ENCODE data around the gene ICAM1. TPM values are rescaled to one million over a fixed set of nuclear protein-coding genes. Genes with fewer than 3 reads are reported as not detected.
"Not testable (repeated sequence)": the region's sequence is repeated elsewhere in the genome, so short reads cannot be mapped to it uniquely, and the experiment has no call there.

The ICAM1 gene
- total and polyA plus RNA-seq, 4 donors = 4.0 to 43.6 (median 23.6) TPM

- Histone ChIP-seq H3K27me3 (ENCODE audit: control insufficient read depth in 1 of 2, insufficient read depth in 2 of 2, low read length in 1 of 2) (no peaks in the 10 kb centered on the region), H3K4me3 (ENCODE audit: low read length in 2 of 2) (no peak overlapping the region), H3K9me3 (ENCODE audit: control insufficient read depth, low read length) (no peaks in the 10 kb centered on the region), H3K4me1 (ENCODE audit: control insufficient read depth in 1 of 2, insufficient read depth in 2 of 2, low read length in 2 of 2) (no peaks in the 10 kb centered on the region), H3K27ac (ENCODE audit: low read depth in 1 of 2, low read length in 2 of 2) (no peak overlapping the region), H3K36me3 (ENCODE audit: control insufficient read depth in 1 of 2, insufficient read depth in 2 of 2, low read length in 1 of 2) (no peaks in the 10 kb centered on the region)
- intact Hi-C loops (cut with DNase I) = no loop called here
- DNase-seq (no peak), ATAC-seq (ENCODE audit: low FRiP score) (no peak)
- 82 to 93% methylated on average over 5 of the region's 5 CpGs for WGBS, 2 donors
Measured at GRCh38 chr19:10228393-10228792, 42.5 kb upstream of the ICAM1 start.

GRCh38 chr19:10228920-10229319 is 42.0 kb upstream of the ICAM1 start:
- DNase-seq (no peak), ATAC-seq (ENCODE audit: low FRiP score) (no peak)
- Histone ChIP-seq H3K4me3 (ENCODE audit: low read length in 2 of 2) (no peak overlapping the region), H3K27me3 (ENCODE audit: control insufficient read depth in 1 of 2, insufficient read depth in 2 of 2, low read length in 1 of 2) (no peaks in the 10 kb centered on the region), H3K9me3 (ENCODE audit: control insufficient read depth, low read length) (no peaks in the 10 kb centered on the region), H3K4me1 (ENCODE audit: control insufficient read depth in 1 of 2, insufficient read depth in 2 of 2, low read length in 2 of 2) (no peaks in the 10 kb centered on the region), H3K36me3 (ENCODE audit: control insufficient read depth in 1 of 2, insufficient read depth in 2 of 2, low read length in 1 of 2) (no peaks in the 10 kb centered on the region), H3K27ac (ENCODE audit: low read depth in 1 of 2, low read length in 2 of 2) (no peak overlapping the region)
- WGBS, 2 donors = 78 to 85% methylated on average over 2 of the region's 2 CpGs
- intact Hi-C loops (cut with DNase I) = no loop called here

- DNase-seq (peak; percentile 79 to 87), ATAC-seq (ENCODE audit: low FRiP score) (peak; percentile 34)
- Histone ChIP-seq H3K9me3 (ENCODE audit: control insufficient read depth, low read length) (no peaks in the 10 kb centered on the region), H3K27me3 (ENCODE audit: control insufficient read depth in 1 of 2, insufficient read depth in 2 of 2, low read length in 1 of 2) (no peaks in the 10 kb centered on the region), H3K4me3 (ENCODE audit: low read length in 2 of 2) (peak overlapping the region; percentile 44 to 77), H3K36me3 (ENCODE audit: control insufficient read depth in 1 of 2, insufficient read depth in 2 of 2, low read length in 1 of 2) (no peaks in the 10 kb centered on the region), H3K27ac (ENCODE audit: low read depth in 1 of 2, low read length in 2 of 2) (no peak overlapping the region), H3K4me1 (ENCODE audit: control insufficient read depth in 1 of 2, insufficient read depth in 2 of 2, low read length in 2 of 2) (no peaks in the 10 kb centered on the region)
- intact Hi-C loops (cut with DNase I) = no loop called here
- WGBS, 2 donors = 0 to 1% methylated on average over 65 to 70 of the region's 70 CpGs
Measured at GRCh38 chr19:10230173-10230860, 40.6 kb upstream of the ICAM1 start.

GRCh38 chr19:10230861-10231611 is 39.9 kb upstream of the ICAM1 start, which contains the start of gene S1PR2:
S1PR2 (minus strand) TSS chr19:10231331; CDS start chr19:10224905, 6,426 bp downstream.
- Histone ChIP-seq H3K4me1 (ENCODE audit: control insufficient read depth in 1 of 2, insufficient read depth in 2 of 2, low read length in 2 of 2) (no peaks in the 10 kb centered on the region), H3K4me3 (ENCODE audit: low read length in 2 of 2) (peak within 1 kb of the TSS; percentile 44 to 77), H3K27me3 (ENCODE audit: control insufficient read depth in 1 of 2, insufficient read depth in 2 of 2, low read length in 1 of 2) (no peaks in the 10 kb centered on the region), H3K9me3 (ENCODE audit: control insufficient read depth, low read length) (no peaks in the 10 kb centered on the region), H3K36me3 (ENCODE audit: control insufficient read depth in 1 of 2, insufficient read depth in 2 of 2, low read length in 1 of 2) (no peaks in the 10 kb centered on the region), H3K27ac (ENCODE audit: low read depth in 1 of 2, low read length in 2 of 2) (no peak within 1 kb of the TSS)
- DNase-seq (peak; percentile 85 to 93), ATAC-seq (ENCODE audit: low FRiP score) (peak; percentile 82)
- 0 to 1% methylated on average over 49 to 73 of the region's 73 CpGs for WGBS, 2 donors
- intact Hi-C loops (cut with DNase I) = no loop called here

- 79 to 83% methylated on average over 8 of the region's 8 CpGs for WGBS, 2 donors
Measured at GRCh38 chr19:10231612-10232228, 39.2 kb upstream of the ICAM1 start.

GRCh38 chr19:10233946-10234345 is 37.0 kb upstream of the ICAM1 start:
- H3K27ac ChIP-seq (ENCODE audit: low read depth in 1 of 2, low read length in 2 of 2) = no peak overlapping the region
- no peaks in the 10 kb centered on the region for H3K36me3 ChIP-seq (ENCODE audit: control insufficient read depth in 1 of 2, insufficient read depth in 2 of 2, low read length in 1 of 2)
- DNase-seq (no peak), ATAC-seq (ENCODE audit: low FRiP score) (no peak)
- H3K27me3 ChIP-seq (ENCODE audit: control insufficient read depth in 1 of 2, insufficient read depth in 2 of 2, low read length in 1 of 2) = no peaks in the 10 kb centered on the region
- WGBS, 2 donors = 67 to 69% methylated on average over 4 of the region's 4 CpGs
- intact Hi-C loops (cut with DNase I) = no loop called here
- no peaks in the 10 kb centered on the region for H3K4me1 ChIP-seq (ENCODE audit: control insufficient read depth in 1 of 2, insufficient read depth in 2 of 2, low read length in 2 of 2)
- H3K4me3 ChIP-seq (ENCODE audit: low read length in 2 of 2) = no peak overlapping the region
- no peaks in the 10 kb centered on the region for H3K9me3 ChIP-seq (ENCODE audit: control insufficient read depth, low read length)

More at GRCh38 chr19:10231612-10232228, 39.2 kb upstream of the ICAM1 start:
- intact Hi-C loops (cut with DNase I) = no loop called here
- DNase-seq (no peak), ATAC-seq (ENCODE audit: low FRiP score) (no peak)
- no peaks in the 10 kb centered on the region for H3K36me3 ChIP-seq (ENCODE audit: control insufficient read depth in 1 of 2, insufficient read depth in 2 of 2, low read length in 1 of 2)
- peak overlapping the region; percentile 44 to 77 for H3K4me3 ChIP-seq (ENCODE audit: low read length in 2 of 2)
- no peaks in the 10 kb centered on the region for H3K4me1 ChIP-seq (ENCODE audit: control insufficient read depth in 1 of 2, insufficient read depth in 2 of 2, low read length in 2 of 2)
- no peaks in the 10 kb centered on the region for H3K27me3 ChIP-seq (ENCODE audit: control insufficient read depth in 1 of 2, insufficient read depth in 2 of 2, low read length in 1 of 2)
- H3K9me3 ChIP-seq (ENCODE audit: control insufficient read depth, low read length) = no peaks in the 10 kb centered on the region
- no peak overlapping the region for H3K27ac ChIP-seq (ENCODE audit: low read depth in 1 of 2, low read length in 2 of 2)

GRCh38 chr19:10235003-10235402 is 35.9 kb upstream of the ICAM1 start:
- no peaks in the 10 kb centered on the region for H3K36me3 ChIP-seq (ENCODE audit: control insufficient read depth in 1 of 2, insufficient read depth in 2 of 2, low read length in 1 of 2)
- no peaks in the 10 kb centered on the region for H3K9me3 ChIP-seq (ENCODE audit: control insufficient read depth, low read length)
- DNase-seq (no peak), ATAC-seq (ENCODE audit: low FRiP score) (no peak)
- no peak overlapping the region for H3K4me3 ChIP-seq (ENCODE audit: low read length in 2 of 2)
- no peaks in the 10 kb centered on the region for H3K4me1 ChIP-seq (ENCODE audit: control insufficient read depth in 1 of 2, insufficient read depth in 2 of 2, low read length in 2 of 2)
- WGBS, 2 donors = 81 to 92% methylated on average over 4 of the region's 4 CpGs
- no peaks in the 10 kb centered on the region for H3K27me3 ChIP-seq (ENCODE audit: control insufficient read depth in 1 of 2, insufficient read depth in 2 of 2, low read length in 1 of 2)
- intact Hi-C loops (cut with DNase I) = no loop called here
- no peak overlapping the region for H3K27ac ChIP-seq (ENCODE audit: low read depth in 1 of 2, low read length in 2 of 2)

GRCh38 chr19:10235409-10235808 is 35.5 kb upstream of the ICAM1 start:
- DNase-seq; H3K9me3 ChIP-seq (ENCODE audit: control insufficient read depth, low read length); H3K27me3 ChIP-seq (ENCODE audit: control insufficient read depth in 1 of 2, insufficient read depth in 2 of 2, low read length in 1 of 2); ATAC-seq (ENCODE audit: low FRiP score); H3K4me3 ChIP-seq (ENCODE audit: low read length in 2 of 2); H3K36me3 ChIP-seq (ENCODE audit: control insufficient read depth in 1 of 2, insufficient read depth in 2 of 2, low read length in 1 of 2); H3K4me1 ChIP-seq (ENCODE audit: control insufficient read depth in 1 of 2, insufficient read depth in 2 of 2, low read length in 2 of 2); intact Hi-C loops (cut with DNase I); H3K27ac ChIP-seq (ENCODE audit: low read depth in 1 of 2, low read length in 2 of 2): not testable (repeated sequence)
- WGBS, 2 donors = 96% methylated on average over 7 of the region's 7 CpGs
